Coronary artery (tissue), 2 donors: ENCODE results near the gene C1QTNF12.

ENCODE experiments used
- DNase-seq: peaks from one replicate; pipeline ENCODE4 v3.0.0-alpha.2; 2017; ENCODE audit warnings: low spot score
- H3K27ac ChIP-seq, 2 donors: fragments of 200-600 bp; sonication (generic); one replicate each; pipeline ENCODE4 v1.5.1; 2016 to 2019
- H3K4me3 ChIP-seq: fragments of 200-600 bp; sonication (generic); 2 replicates; pipeline ENCODE4 v1.5.1; 2016; ENCODE audit warnings: mild to moderate bottlenecking, moderate library complexity
- TF ChIP-seq, protein P1 (sequence below): fragments of 200-600 bp; sonication (generic); IDR thresholded peaks from one replicate; pipeline ENCODE4 v1.5.1; 2019; ENCODE audit warnings: antibody characterized with exemption

Gene C1QTNF12

DNA sequence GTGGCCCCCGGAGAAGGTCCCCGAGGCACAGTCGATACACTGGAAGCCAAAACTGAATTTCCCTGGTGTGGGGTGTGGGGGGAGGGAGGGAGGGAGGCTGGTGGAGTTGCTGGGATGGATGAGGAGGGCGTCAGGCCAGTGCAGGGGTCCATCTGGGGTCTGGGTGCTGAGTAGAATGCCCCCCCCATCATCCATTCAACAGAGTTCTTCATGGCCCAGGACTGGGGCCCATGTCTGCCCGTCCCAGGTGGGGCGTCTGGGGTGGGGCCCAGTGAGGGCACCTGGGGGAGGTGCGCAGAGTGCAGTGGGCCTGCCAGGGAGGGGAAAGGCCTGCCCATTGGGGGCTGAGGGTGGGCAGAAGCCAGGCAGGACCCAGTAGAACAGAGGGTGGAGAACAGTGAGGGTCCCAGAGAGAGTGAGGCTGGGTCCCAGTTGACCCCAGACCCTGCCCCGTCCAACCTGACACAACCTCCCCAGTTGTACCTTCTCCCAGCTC lies 42.0 kb downstream of the C1QTNF12 start:
- no peak overlapping the region for H3K27ac ChIP-seq
- no peak for DNase-seq
- TF ChIP-seq, protein P1, sequence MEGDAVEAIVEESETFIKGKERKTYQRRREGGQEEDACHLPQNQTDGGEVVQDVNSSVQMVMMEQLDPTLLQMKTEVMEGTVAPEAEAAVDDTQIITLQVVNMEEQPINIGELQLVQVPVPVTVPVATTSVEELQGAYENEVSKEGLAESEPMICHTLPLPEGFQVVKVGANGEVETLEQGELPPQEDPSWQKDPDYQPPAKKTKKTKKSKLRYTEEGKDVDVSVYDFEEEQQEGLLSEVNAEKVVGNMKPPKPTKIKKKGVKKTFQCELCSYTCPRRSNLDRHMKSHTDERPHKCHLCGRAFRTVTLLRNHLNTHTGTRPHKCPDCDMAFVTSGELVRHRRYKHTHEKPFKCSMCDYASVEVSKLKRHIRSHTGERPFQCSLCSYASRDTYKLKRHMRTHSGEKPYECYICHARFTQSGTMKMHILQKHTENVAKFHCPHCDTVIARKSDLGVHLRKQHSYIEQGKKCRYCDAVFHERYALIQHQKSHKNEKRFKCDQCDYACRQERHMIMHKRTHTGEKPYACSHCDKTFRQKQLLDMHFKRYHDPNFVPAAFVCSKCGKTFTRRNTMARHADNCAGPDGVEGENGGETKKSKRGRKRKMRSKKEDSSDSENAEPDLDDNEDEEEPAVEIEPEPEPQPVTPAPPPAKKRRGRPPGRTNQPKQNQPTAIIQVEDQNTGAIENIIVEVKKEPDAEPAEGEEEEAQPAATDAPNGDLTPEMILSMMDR: no peak
- no peak overlapping the region for H3K4me3 ChIP-seq

DNA sequence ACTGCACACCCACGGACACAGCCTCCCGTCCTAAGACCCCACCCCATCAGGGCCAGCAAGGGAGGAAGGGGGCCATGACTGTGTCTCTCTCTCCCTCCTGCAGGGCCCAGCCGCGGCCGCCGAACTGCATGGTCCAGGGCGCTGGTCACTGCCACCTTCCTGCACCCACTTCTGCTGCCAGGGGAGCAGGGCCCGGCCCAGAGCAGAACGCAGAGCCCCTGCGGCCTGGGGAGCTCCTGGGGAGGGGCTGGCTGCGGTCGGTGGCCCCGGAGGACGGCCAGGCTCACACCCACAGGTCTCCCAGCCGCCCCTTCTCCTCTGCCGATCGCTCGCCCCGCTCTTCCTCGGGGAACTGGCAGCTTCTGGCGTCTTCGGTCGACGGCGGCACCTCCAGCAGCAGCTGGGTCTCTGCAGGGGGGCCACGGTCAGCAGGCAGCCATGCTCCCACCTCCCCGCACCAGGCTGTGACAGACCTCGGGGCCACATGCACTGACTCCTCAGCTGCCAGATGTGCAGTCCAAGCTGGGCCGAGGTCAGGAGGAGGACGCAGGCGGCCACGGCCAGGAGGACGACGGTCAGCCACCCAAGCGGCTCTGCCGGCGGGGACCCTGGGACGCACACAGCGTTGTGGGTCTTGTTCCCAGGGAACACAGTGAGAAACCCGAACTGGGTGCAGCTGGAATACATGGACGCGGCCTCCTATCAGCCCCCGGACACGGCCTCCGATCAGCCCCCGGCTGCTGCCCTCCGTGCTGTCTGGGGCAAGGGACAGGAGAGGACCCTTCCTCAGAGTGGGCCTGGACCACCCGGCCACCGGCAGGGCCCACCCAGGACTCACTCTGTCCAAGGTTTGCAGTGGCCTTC lies 42.7 kb downstream of the C1QTNF12 start:
- Histone ChIP-seq H3K4me3 (no peak overlapping the region), H3K27ac (no peak overlapping the region)
- TF ChIP-seq, protein P1: no peak
- no peak for DNase-seq

DNA sequence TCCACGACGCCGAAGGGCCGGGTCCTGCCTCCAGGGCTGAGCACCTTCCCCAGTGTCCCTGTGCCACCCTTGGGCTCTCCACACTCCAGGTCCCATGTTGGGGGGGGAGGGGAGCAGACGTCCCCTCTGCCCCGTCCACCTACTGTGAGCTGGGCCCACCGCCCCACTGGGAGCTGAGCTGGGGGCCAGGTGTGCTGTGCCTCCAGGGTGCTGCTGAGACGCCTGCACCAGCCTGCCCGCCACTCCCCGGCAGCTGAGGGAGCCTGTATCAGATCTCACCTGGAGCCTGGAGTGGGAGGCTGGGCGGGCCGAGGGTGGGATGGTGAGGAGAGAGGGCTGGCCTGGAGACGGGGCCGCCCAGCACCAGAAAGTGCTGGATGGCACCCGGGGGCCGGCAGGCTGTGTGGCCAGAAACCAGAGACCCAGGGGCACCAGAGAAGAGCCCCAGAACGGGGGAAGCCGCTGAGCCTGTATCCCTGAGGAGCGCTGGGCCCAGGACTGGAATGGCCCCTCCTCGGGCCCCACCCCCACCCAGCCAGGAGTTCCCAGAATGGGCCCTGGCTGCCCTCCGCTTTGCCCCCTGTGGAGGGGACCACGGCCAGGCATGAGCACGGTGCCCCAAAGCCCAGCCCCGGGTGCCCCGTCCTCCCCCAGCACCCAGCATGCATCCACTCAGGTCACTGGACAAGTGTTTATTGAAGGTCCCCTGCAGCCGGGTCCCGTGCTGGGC lies 43.5 kb downstream of the C1QTNF12 start:
- no peak overlapping the region for H3K27ac ChIP-seq
- no peak overlapping the region for H3K4me3 ChIP-seq
- TF ChIP-seq, protein P1: no peak
- DNase-seq: no peak

DNA sequence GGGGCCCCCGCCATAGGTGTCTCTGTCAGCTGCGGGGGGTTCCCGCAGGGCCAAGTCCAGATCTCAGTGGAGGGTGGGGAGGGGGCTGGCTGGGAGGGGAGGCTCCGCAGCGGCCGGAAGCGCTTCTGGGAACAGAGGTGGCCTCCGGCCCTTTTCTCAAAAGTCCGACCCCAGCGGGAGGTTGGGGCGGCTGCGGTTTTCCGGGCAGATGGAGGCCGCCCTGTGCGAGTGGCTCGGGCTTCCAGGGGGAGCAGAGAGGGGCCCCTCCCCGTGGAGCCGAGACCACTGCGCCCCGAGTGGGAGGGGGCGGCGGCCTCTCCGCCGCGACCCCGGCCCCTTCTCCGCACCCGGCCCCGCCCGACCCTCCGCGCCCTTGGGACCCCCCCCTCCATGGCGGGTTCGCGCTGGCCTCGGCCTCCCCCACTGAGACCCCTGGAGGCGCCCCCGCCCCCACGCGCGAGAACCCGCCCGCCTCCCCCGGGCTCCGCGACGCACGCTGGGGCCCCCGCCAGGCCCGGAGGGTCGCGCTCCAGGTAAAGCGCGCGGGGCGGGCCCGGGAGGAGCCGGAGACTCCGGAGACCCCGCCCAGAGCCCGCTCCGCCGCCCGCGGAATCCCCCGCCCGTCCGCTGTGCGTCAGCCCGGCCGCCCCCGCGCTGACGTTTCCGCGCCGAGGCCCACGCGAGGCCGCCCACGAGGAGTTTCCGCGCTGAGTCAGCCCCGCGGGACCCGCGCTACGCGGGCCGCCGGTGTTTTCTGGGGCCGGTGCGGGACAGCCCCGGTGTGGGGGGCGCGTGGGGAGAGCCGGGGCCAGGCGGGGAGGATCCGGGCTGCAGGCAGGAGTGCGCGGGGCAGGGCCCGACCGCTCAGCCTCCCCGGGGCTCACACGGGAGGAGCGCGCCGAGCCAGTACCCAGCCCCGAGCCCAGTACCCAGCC lies 45.4 kb downstream of the C1QTNF12 start:
- TF ChIP-seq, protein P1: no peak
- DNase-seq: no peak
- H3K4me3 ChIP-seq: peak overlapping the region; percentile 68
- no peak overlapping the region for H3K27ac ChIP-seq

DNA sequence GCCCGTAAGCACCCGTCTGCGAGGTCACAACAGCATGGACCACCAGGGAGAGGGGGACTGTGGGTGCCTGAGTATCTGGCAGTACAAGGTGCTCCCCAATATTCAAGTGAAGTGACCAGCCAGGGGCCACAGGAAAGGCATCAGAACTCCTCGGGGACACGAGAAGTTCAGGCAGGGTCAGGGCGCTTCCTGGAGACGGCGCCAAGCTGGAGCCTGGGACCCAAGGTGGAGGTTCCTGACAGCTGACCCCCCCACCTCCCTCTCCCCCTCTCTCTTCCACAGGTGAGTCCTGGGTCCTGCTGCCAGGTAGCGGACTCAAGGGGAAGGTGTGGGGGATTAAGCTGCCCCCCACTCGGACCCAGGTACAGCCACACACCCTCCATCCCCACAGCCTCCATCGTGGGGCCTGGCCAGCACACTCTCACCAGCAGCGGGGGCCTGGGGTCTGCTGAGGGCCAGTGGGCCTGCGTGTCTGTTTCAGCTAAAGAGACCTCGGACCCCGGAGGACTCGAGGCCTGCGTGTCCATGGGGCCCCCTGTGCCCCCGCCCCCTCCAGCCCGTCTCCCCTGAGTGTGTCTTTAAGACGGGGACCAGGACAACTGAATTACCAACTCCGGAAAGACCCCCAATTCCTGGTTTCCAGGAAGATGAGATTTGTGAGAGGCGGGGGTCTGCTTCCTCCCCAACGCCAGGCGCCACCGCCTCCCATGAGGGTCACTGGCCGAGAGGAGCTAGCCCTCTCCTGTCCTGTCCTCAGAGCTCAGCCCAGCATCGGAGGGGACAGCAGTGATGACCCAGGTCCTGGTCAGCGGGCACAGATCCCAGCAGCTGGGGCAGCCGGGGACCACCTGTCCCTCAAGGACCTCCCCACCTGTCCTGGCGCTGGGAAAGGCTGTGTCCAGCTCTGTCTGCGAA lies 46.3 kb downstream of the C1QTNF12 start:
- TF ChIP-seq, protein P1: no peak
- Histone ChIP-seq H3K4me3 (peak overlapping the region; percentile 68), H3K27ac (no peak overlapping the region)
- no peak for DNase-seq
